HG03135 (cell line): Measurements from ENCODE around the gene ITLN2.
"Not testable (repeated sequence)": the region's sequence is repeated elsewhere in the genome, so short reads cannot be mapped to it uniquely, and the experiment has no call there.

Experiments used
- ATAC-seq: cut with Tn5 transposase; IDR thresholded peaks from one replicate; pipeline ENCODE4 v1.9.1; 2021; ENCODE audit warnings: mild to moderate bottlenecking, moderate library complexity; ENCODE audit not compliant: unreplicated experiment

ITLN2 gene

GRCh38 chr1:160954158-160955104 is at the start of gene ITLN2:
Gene ITLN2, minus strand, starts transcription at chr1:160954809. Its CDS starts 68 bp downstream, at chr1:160954741.
- ATAC-seq, result peak; percentile 73

- no peak for ATAC-seq
These were observed 46.9 kb upstream of the ITLN2 start for GRCh38 chr1:161001525-161001924.

- ATAC-seq, result no peak
These were observed 46.3 kb upstream of the ITLN2 start for GRCh38 chr1:161000736-161001480.

GRCh38 chr1:160999376-160999775 is 44.8 kb upstream of the ITLN2 start:
- ATAC-seq, result no peak

- no peak for ATAC-seq
These were observed 42.9 kb upstream of the ITLN2 start for GRCh38 chr1:160997323-160998038.

- ATAC-seq, result no peak
These were observed 41.6 kb upstream of the ITLN2 start for GRCh38 chr1:160996178-160996577.

GRCh38 chr1:160993544-160994193 is 39.1 kb upstream of the ITLN2 start:
- ATAC-seq, result no peak

GRCh38 chr1:160992036-160992435 is 37.4 kb upstream of the ITLN2 start:
- not testable (repeated sequence) for ATAC-seq

GRCh38 chr1:160987359-160988050 is 32.9 kb upstream of the ITLN2 start:
- no peak for ATAC-seq

- ATAC-seq, result no peak
These were observed 31.1 kb upstream of the ITLN2 start for GRCh38 chr1:160985723-160986122.

GRCh38 chr1:160981584-160982411 is 27.2 kb upstream of the ITLN2 start:
- ATAC-seq, result no peak

- no peak for ATAC-seq
These were observed 24.7 kb upstream of the ITLN2 start for GRCh38 chr1:160979286-160979685.

- ATAC-seq, result no peak
These were observed 23.9 kb upstream of the ITLN2 start for GRCh38 chr1:160978510-160978927.

GRCh38 chr1:160975026-160975425 is 20.4 kb upstream of the ITLN2 start:
- ATAC-seq, result no peak

- ATAC-seq, result no peak
These were observed 18.9 kb upstream of the ITLN2 start for GRCh38 chr1:160973491-160973890.

- ATAC-seq, result no peak
These were observed 18.3 kb upstream of the ITLN2 start for GRCh38 chr1:160972939-160973338.

- no peak for ATAC-seq
These were observed 17.0 kb upstream of the ITLN2 start for GRCh38 chr1:160971618-160972056.

- no peak for ATAC-seq
These were observed 8.9 kb upstream of the ITLN2 start for GRCh38 chr1:160963521-160963920.

- ATAC-seq, result no peak
These were observed 6.8 kb upstream of the ITLN2 start for GRCh38 chr1:160961419-160961818.
